Nephron (organoid): ENCODE results near the gene CUBN.

Experiments
- H3K27ac Mint-ChIP-seq, 3 experiments: 2 replicates each; pipeline ENCODE4 v1.8.0; 2020; ENCODE audit warnings: mixed read lengths in 3 of 3, mild to moderate bottlenecking in 2 of 3, moderate library complexity in 1 of 3
- H3K27me3 Mint-ChIP-seq: 2 replicates; pipeline ENCODE4 v1.8.0; 2021; ENCODE audit warnings: low read depth, mild to moderate bottlenecking, moderate library complexity, mixed read lengths
- H3K36me3 Mint-ChIP-seq: 2 replicates; pipeline ENCODE4 v1.8.0; 2020; ENCODE audit warnings: low read depth, mixed read lengths
- H3K4me1 Mint-ChIP-seq: 2 replicates; pipeline ENCODE4 v1.8.0; 2020; ENCODE audit warnings: mixed read lengths
- H3K4me3 Mint-ChIP-seq, 3 experiments: 2 replicates each; pipeline ENCODE4 v1.8.0; 2020; ENCODE audit warnings: mild to moderate bottlenecking in 3 of 3, mixed read lengths in 3 of 3, moderate library complexity in 2 of 3
- H3K9me3 Mint-ChIP-seq: 2 replicates; pipeline ENCODE4 v1.8.0; 2020; ENCODE audit warnings: mixed read lengths
- CTCF ChIP-seq, 3 experiments: fragments of 200-600 bp; sonication (generic); IDR thresholded peaks; one replicate each; pipeline ENCODE4 v1.5.0; 2021; ENCODE audit warnings: antibody characterized with exemption in 3 of 3; ENCODE audit not compliant: unreplicated experiment in 3 of 3

The CUBN gene

GRCh38 chr10:16989826-16990293 lies 139.8 kb downstream of the CUBN start:
- peaks cover 26% of the 10 kb centered on the region for H3K4me1 Mint-ChIP-seq
- peaks cover 3% of the 10 kb centered on the region for H3K36me3 Mint-ChIP-seq
- H3K4me3 Mint-ChIP-seq = no peak overlapping the region

GRCh38 chr10:16988900-16989299 lies 140.7 kb downstream of the CUBN start:
- Mint-ChIP-seq H3K36me3 (peaks cover 3% of the 10 kb centered on the region), H3K4me1 (peaks cover 26% of the 10 kb centered on the region), H3K27ac (no peak overlapping the region), H3K9me3 (peaks cover 12% of the 10 kb centered on the region), H3K27me3 (no peaks in the 10 kb centered on the region), H3K4me3 (no peak overlapping the region)
- TF ChIP-seq CTCF (IDR thresholded peaks at IDR 0.05; ENCODE audit: unreplicated experiment in 3 of 3) = no peak

More at GRCh38 chr10:16989826-16990293, 139.8 kb downstream of the CUBN start:
- H3K27ac Mint-ChIP-seq = peak overlapping the region in 2 of 3 experiments; percentile 32 to 55
- no peaks in the 10 kb centered on the region for H3K27me3 Mint-ChIP-seq
- no peak for TF ChIP-seq CTCF (IDR thresholded peaks at IDR 0.05; ENCODE audit: unreplicated experiment in 3 of 3)
- peaks cover 12% of the 10 kb centered on the region for H3K9me3 Mint-ChIP-seq

- Mint-ChIP-seq H3K27ac (peak overlapping the region; percentile 91 to 96 (median 94)), H3K27me3 (no peaks in the 10 kb centered on the region), H3K36me3 (peaks cover 6% of the 10 kb centered on the region), H3K4me3 (no peak overlapping the region), H3K4me1 (peaks cover 25% of the 10 kb centered on the region), H3K9me3 (peaks cover 12% of the 10 kb centered on the region)
- no peak for TF ChIP-seq CTCF (IDR thresholded peaks at IDR 0.05; ENCODE audit: unreplicated experiment in 3 of 3)
These were observed 141.5 kb downstream of the CUBN start for GRCh38 chr10:16987976-16988610.

- Mint-ChIP-seq H3K27ac (peak overlapping the region; percentile 91 to 96 (median 94)), H3K36me3 (peaks cover 8% of the 10 kb centered on the region), H3K9me3 (peaks cover 6% of the 10 kb centered on the region), H3K27me3 (no peaks in the 10 kb centered on the region), H3K4me3 (no peak overlapping the region), H3K4me1 (peaks cover 17% of the 10 kb centered on the region)
- no peak for TF ChIP-seq CTCF (IDR thresholded peaks at IDR 0.05; ENCODE audit: unreplicated experiment in 3 of 3)
These were observed 142.4 kb downstream of the CUBN start for GRCh38 chr10:16987206-16987621.

DNA sequence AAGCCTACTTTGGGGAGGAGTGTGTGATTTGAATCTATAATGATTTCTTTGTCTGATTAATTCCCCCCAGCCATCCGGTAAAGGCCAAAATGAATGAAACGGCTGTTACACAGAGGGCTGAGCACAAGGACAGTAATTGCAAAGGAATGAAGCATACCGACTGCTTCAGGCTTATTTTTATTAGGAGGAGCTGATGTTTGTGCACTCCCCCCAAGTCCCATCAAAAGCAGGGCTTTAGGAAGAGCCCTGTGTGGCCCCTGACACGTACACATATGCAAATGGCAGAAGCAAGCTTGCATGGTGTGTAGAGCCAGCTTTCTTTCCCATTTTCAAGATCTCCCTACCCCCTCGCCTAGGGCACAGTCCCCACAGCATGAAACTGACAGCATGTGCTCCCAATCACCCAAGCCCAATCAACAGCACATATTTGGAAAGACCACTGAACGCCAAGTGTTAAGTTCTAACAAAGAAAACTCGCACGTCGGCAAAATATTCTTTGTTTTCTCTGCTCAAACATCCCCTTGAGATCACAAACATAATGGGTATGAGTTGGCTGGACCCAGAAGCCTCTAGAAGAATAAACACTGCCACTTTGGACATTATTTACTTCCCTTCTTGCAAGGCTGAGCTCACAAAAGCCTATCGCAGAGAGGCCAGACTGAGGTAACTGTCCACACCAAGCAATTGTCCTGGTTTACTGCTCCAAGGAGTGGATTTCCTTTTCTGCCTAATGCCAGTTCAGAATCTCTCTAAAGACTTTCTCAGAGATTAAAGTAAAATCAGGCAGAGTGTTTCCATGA lies 143.0 kb downstream of the CUBN start:
- no peaks in the 10 kb centered on the region for H3K27me3 Mint-ChIP-seq
- H3K9me3 Mint-ChIP-seq = peaks cover 6% of the 10 kb centered on the region
- peaks cover 11% of the 10 kb centered on the region for H3K36me3 Mint-ChIP-seq
- peak overlapping the region in 1 of 3 experiments; percentile 20 for H3K4me3 Mint-ChIP-seq
- TF ChIP-seq CTCF (IDR thresholded peaks at IDR 0.05; ENCODE audit: unreplicated experiment in 3 of 3) = no peak
- peaks cover 17% of the 10 kb centered on the region for H3K4me1 Mint-ChIP-seq
- peak overlapping the region; percentile 91 to 96 (median 94) for H3K27ac Mint-ChIP-seq
